HepG2 (cell line): ENCODE data around the gene TEAD4. TPM values are rescaled to one million over a fixed set of nuclear protein-coding genes. Genes with fewer than 3 reads are reported as not detected.
A peak's percentile ranks its signal among the peaks of the same experiment; 100 is the strongest.

ENCODE experiments used
- AKAP8 ChIP-seq: sonication (generic); formaldehyde crosslinking; IDR thresholded peaks from 2 replicates; pipeline ENCODE4 v1.5.1; 2020; ENCODE audit warnings: mild to moderate bottlenecking, missing genetic modification reagents
- ATF1 ChIP-seq: IDR thresholded peaks from 2 replicates; pipeline ENCODE4 v1.6.1; 2016; ENCODE audit warnings: mild to moderate bottlenecking, control low read depth
- ATF5 ChIP-seq: sonication (generic); formaldehyde crosslinking; IDR thresholded peaks from 2 replicates; pipeline ENCODE4 v1.4.0; 2020; ENCODE audit warnings: mild to moderate bottlenecking, low read depth, missing genetic modification reagents
- EEA1 ChIP-seq: sonication (generic); formaldehyde crosslinking; IDR thresholded peaks from 2 replicates; pipeline ENCODE4 v1.5.1; 2020; ENCODE audit warnings: mild to moderate bottlenecking, missing genetic modification reagents, borderline replicate concordance
- ESRRA ChIP-seq: sonication (generic); formaldehyde crosslinking; IDR thresholded peaks from 2 replicates; pipeline ENCODE4 v1.5.1; 2020; ENCODE audit warnings: mild to moderate bottlenecking, low read depth, missing genetic modification reagents
- FOXK2 ChIP-seq: fragments of 450-650 bp; IDR thresholded peaks from 2 replicates; pipeline ENCODE4 v1.6.1; 2016
- FOXO1 ChIP-seq: sonication (generic); formaldehyde crosslinking; IDR thresholded peaks from 2 replicates; pipeline ENCODE4 v1.4.0; 2020; ENCODE audit warnings: missing genetic modification reagents
- GMEB1 ChIP-seq: sonication (generic); formaldehyde crosslinking; IDR thresholded peaks from 2 replicates; pipeline ENCODE4 v1.5.1; 2020; ENCODE audit warnings: missing genetic modification reagents, mild to moderate bottlenecking, borderline replicate concordance
- KLF6 ChIP-seq: IDR thresholded peaks from 2 replicates; pipeline ENCODE4 v1.8.0; 2016; ENCODE audit warnings: missing biosample characterization, missing genetic modification reagents
- MAF1 ChIP-seq: sonication (generic); formaldehyde crosslinking; IDR thresholded peaks from 2 replicates; pipeline ENCODE4 v1.5.0; 2020; ENCODE audit warnings: missing genetic modification reagents, borderline replicate concordance
- MLLT10 ChIP-seq: sonication (generic); formaldehyde crosslinking; IDR thresholded peaks from 2 replicates; pipeline ENCODE4 v1.4.0; 2020; ENCODE audit warnings: missing genetic modification reagents
- NCOA2 ChIP-seq: sonication (generic); formaldehyde crosslinking; IDR thresholded peaks from 2 replicates; pipeline ENCODE4 v1.8.0; 2022; ENCODE audit warnings: inconsistent platforms
- TARDBP ChIP-seq: sonication (generic); formaldehyde crosslinking; IDR thresholded peaks from 2 replicates; pipeline ENCODE4 v1.8.0; 2022; ENCODE audit warnings: mild to moderate bottlenecking, missing genetic modification reagents
- THAP8 ChIP-seq: sonication (generic); formaldehyde crosslinking; IDR thresholded peaks from 2 replicates; pipeline ENCODE4 v1.5.1; 2020; ENCODE audit warnings: missing genetic modification reagents, mild to moderate bottlenecking, borderline replicate concordance
- TMF1 ChIP-seq: sonication (generic); formaldehyde crosslinking; IDR thresholded peaks from 2 replicates; pipeline ENCODE4 v1.8.1; 2022; ENCODE audit warnings: low read depth, missing genetic modification reagents
- ZBTB26 ChIP-seq: IDR thresholded peaks from 2 replicates; pipeline ENCODE4 v1.6.1; 2016; ENCODE audit warnings: missing compliant biosample characterization, missing genetic modification reagents, borderline replicate concordance
- ZBTB34 ChIP-seq: sonication (generic); formaldehyde crosslinking; IDR thresholded peaks from 2 replicates; pipeline ENCODE4 v1.8.0; 2022; ENCODE audit warnings: mild to moderate bottlenecking, missing genetic modification reagents
- ZFP1 ChIP-seq: IDR thresholded peaks from 2 replicates; pipeline ENCODE4 v1.6.1; 2016
- ZNF143 ChIP-seq: sonication (generic); formaldehyde crosslinking; IDR thresholded peaks from 2 replicates; pipeline ENCODE4 v1.4.0; 2020; ENCODE audit warnings: missing genetic modification reagents
- ZNF275 ChIP-seq: sonication (generic); formaldehyde crosslinking; IDR thresholded peaks from 2 replicates; pipeline ENCODE4 v1.8.0; 2022; ENCODE audit warnings: missing genetic modification reagents, mild to moderate bottlenecking, inconsistent platforms, borderline replicate concordance
- ZNF350 ChIP-seq: sonication (generic); formaldehyde crosslinking; IDR thresholded peaks from 2 replicates; pipeline ENCODE4 v1.4.0; 2020; ENCODE audit warnings: mild to moderate bottlenecking, low read depth, missing genetic modification reagents, borderline replicate concordance
- ZNF614 ChIP-seq: IDR thresholded peaks from 2 replicates; pipeline ENCODE4 v1.6.1; 2018; ENCODE audit warnings: missing biosample characterization, missing genetic modification reagents, inconsistent platforms, borderline replicate concordance
- ZNF713 ChIP-seq: sonication (generic); formaldehyde crosslinking; IDR thresholded peaks from 2 replicates; pipeline ENCODE4 v1.4.0; 2020; ENCODE audit warnings: mild to moderate bottlenecking, missing genetic modification reagents
- ZNF775 ChIP-seq: sonication (generic); formaldehyde crosslinking; IDR thresholded peaks from 2 replicates; pipeline ENCODE4 v1.4.0; 2020; ENCODE audit warnings: missing genetic modification reagents, mild to moderate bottlenecking, moderate library complexity, borderline replicate concordance
- ZSCAN12 ChIP-seq: sonication (generic); formaldehyde crosslinking; IDR thresholded peaks from 2 replicates; pipeline ENCODE4 v1.9.0; 2021; ENCODE audit warnings: mild to moderate bottlenecking, missing genetic modification reagents
- polyA plus RNA-seq, 8 experiments: library from polyadenylated mRNA; depleted of rRNA in 3 of 8; stranded (reverse) in 7 of 8; unstranded in 1 of 8; fragments of >200 nt; fragmentation: Illumina TruSeq in 4 of 8; extraction: Trizol in 4 of 8; gene quantifications; 2 replicates each; pipeline versions ENCODE4 v1.2.1 to v1.2.3, GENCODE V29; 2011 to 2016; ENCODE audit warnings: low read depth in 4 of 8, missing spikeins in 1 of 8, mixed read lengths in 1 of 8; ENCODE audit not compliant: insufficient read depth in 1 of 8
- total RNA-seq, 5 experiments: library from RNA; depleted of rRNA; stranded (reverse); fragments of >200 nt; fragmentation: Illumina TruSeq; extraction: Trizol; gene quantifications; 2 replicates each; pipeline ENCODE4 v1.2.3, GENCODE V29; 2016; ENCODE audit warnings: low read depth in 1 of 5

The TEAD4 gene
- total and polyA plus RNA-seq, 2 of the 13 experiments (the other 11 are each of a cell fraction or from before 2014, with no cell fraction given), result 45.0 to 69.4 TPM

- no peak for TF ChIP-seq THAP8
- peak; percentile 50 for TF ChIP-seq ZNF350 (CRISPR knock-in tag)
- peak; percentile 78 for TF ChIP-seq NCOA2 (CRISPR knock-in tag)
- TF ChIP-seq FOXO1, result peak; percentile 62; the same call in 1 of the 2 replicates
- TF ChIP-seq ZBTB34 (CRISPR knock-in tag), result no peak
- 0 out of 2 replicates have a peak, but pooled peaks have one; percentile 54 for TF ChIP-seq ZFP1 (CRISPR knock-in tag)
- peak; percentile 42; the same call in 1 of the 2 replicates for TF ChIP-seq FOXK2
- no peak for TF ChIP-seq ZNF775 (CRISPR knock-in tag)
- TF ChIP-seq TARDBP, result peak; percentile 90
- TF ChIP-seq ESRRA, result peak; percentile 90
- TF ChIP-seq ZNF275, result no peak
- TF ChIP-seq MLLT10 (CRISPR knock-in tag), result no peak
- TF ChIP-seq ATF1 (CRISPR knock-in tag), result peak; percentile 18; the same call in 1 of the 2 replicates
- no peak for TF ChIP-seq ZNF143 (CRISPR knock-in tag)
- TF ChIP-seq TMF1 (CRISPR knock-in tag), result peak; percentile 58; the same call in 1 of the 2 replicates
- TF ChIP-seq KLF6 (CRISPR knock-in tag), result no peak
- TF ChIP-seq ATF5 (CRISPR knock-in tag), result no peak
- TF ChIP-seq AKAP8 (CRISPR knock-in tag), result no peak
- no peak for TF ChIP-seq ZSCAN12 (CRISPR knock-in tag)
- TF ChIP-seq ZBTB26 (CRISPR knock-in tag), result peak; percentile 8; the same call in 1 of the 2 replicates
- TF ChIP-seq GMEB1 (CRISPR knock-in tag), result peak; percentile 29
- TF ChIP-seq ZNF713 (CRISPR knock-in tag), result no peak
- no peak for TF ChIP-seq EEA1 (CRISPR knock-in tag)
- TF ChIP-seq MAF1, result no peak
- no peak for TF ChIP-seq ZNF614 (CRISPR knock-in tag)
Measured at GRCh38 chr12:2963154-2963759, 4.1 kb downstream of the TEAD4 start (continued).
